ENCODE data around the gene IMMP2L.

Gene IMMP2L

GRCh38 chr7:111184987-111185386 is 377.3 kb downstream of the IMMP2L start:
- H3K9ac ChIP-seq (ENCODE audit: low read depth, low read length), result no peak overlapping the region
- H3K4me1 ChIP-seq (ENCODE audit: insufficient read depth, low read length), result no peaks in the 10 kb centered on the region
- H3K27ac ChIP-seq (ENCODE audit: low read length), result no peak overlapping the region
- H3K36me3 ChIP-seq (ENCODE audit: insufficient read depth, low read length), result no peaks in the 10 kb centered on the region
- H3K4me3 ChIP-seq (ENCODE audit: low read depth in 1 of 2, low read length in 2 of 2), result no peak overlapping the region
- ATAC-seq (ENCODE audit: insufficient read depth, low read depth) (no peak), DNase-seq (no peak)
- H3K4me2 ChIP-seq (ENCODE audit: insufficient read depth, low read length), result no peak overlapping the region
- no peaks in the 10 kb centered on the region for H3K27me3 ChIP-seq (ENCODE audit: insufficient read depth, low read length, poor library complexity)
- TF ChIP-seq EZH2 (IDR thresholded peaks at IDR 0.05; ENCODE audit: borderline replicate concordance, low read depth, low read length, severe bottlenecking), result no peak
- no peak for TF ChIP-seq CTCF (IDR thresholded peaks at IDR 0.05; ENCODE audit: borderline replicate concordance, extremely low read depth, low read length, poor library complexity, severe bottlenecking)
- H2AFZ ChIP-seq (ENCODE audit: low read depth, low read length), result no peak overlapping the region
- no peaks in the 10 kb centered on the region for H3K9me3 ChIP-seq (ENCODE audit: insufficient read depth, low read length, severe bottlenecking)
- H4K20me1 ChIP-seq (ENCODE audit: insufficient read depth, low read length), result no peaks in the 10 kb centered on the region
- H3K79me2 ChIP-seq (ENCODE audit: insufficient read depth, low read length), result no peaks in the 10 kb centered on the region

- ATAC-seq (ENCODE audit: insufficient read depth, low read depth) (no peak), DNase-seq (no peak)
- Histone ChIP-seq H3K27ac (ENCODE audit: low read length) (no peak overlapping the region), H2AFZ (ENCODE audit: low read depth, low read length) (no peak overlapping the region), H3K79me2 (ENCODE audit: insufficient read depth, low read length) (no peaks in the 10 kb centered on the region), H3K9me3 (ENCODE audit: insufficient read depth, low read length, severe bottlenecking) (no peaks in the 10 kb centered on the region), H3K36me3 (ENCODE audit: insufficient read depth, low read length) (no peaks in the 10 kb centered on the region), H3K27me3 (ENCODE audit: insufficient read depth, low read length, poor library complexity) (no peaks in the 10 kb centered on the region), H3K4me2 (ENCODE audit: insufficient read depth, low read length) (no peak overlapping the region), H4K20me1 (ENCODE audit: insufficient read depth, low read length) (no peaks in the 10 kb centered on the region), H3K4me3 (ENCODE audit: low read depth in 1 of 2, low read length in 2 of 2) (no peak overlapping the region), H3K9ac (ENCODE audit: low read depth, low read length) (no peak overlapping the region), H3K4me1 (ENCODE audit: insufficient read depth, low read length) (no peaks in the 10 kb centered on the region)
- no peak for TF ChIP-seq CTCF (IDR thresholded peaks at IDR 0.05; ENCODE audit: borderline replicate concordance, extremely low read depth, low read length, poor library complexity, severe bottlenecking)
- no peak for TF ChIP-seq EZH2 (IDR thresholded peaks at IDR 0.05; ENCODE audit: borderline replicate concordance, low read depth, low read length, severe bottlenecking)
These were observed 379.0 kb downstream of the IMMP2L start for GRCh38 chr7:111183321-111183720.

- no peak overlapping the region for H3K9ac ChIP-seq (ENCODE audit: low read depth, low read length)
- no peaks in the 10 kb centered on the region for H3K4me1 ChIP-seq (ENCODE audit: insufficient read depth, low read length)
- H3K79me2 ChIP-seq (ENCODE audit: insufficient read depth, low read length), result no peaks in the 10 kb centered on the region
- no peak overlapping the region for H2AFZ ChIP-seq (ENCODE audit: low read depth, low read length)
- no peak for TF ChIP-seq CTCF (IDR thresholded peaks at IDR 0.05; ENCODE audit: borderline replicate concordance, extremely low read depth, low read length, poor library complexity, severe bottlenecking)
- no peak for TF ChIP-seq EZH2 (IDR thresholded peaks at IDR 0.05; ENCODE audit: borderline replicate concordance, low read depth, low read length, severe bottlenecking)
- no peaks in the 10 kb centered on the region for H3K9me3 ChIP-seq (ENCODE audit: insufficient read depth, low read length, severe bottlenecking)
- no peak overlapping the region for H3K4me3 ChIP-seq (ENCODE audit: low read depth in 1 of 2, low read length in 2 of 2)
- no peaks in the 10 kb centered on the region for H3K36me3 ChIP-seq (ENCODE audit: insufficient read depth, low read length)
- H4K20me1 ChIP-seq (ENCODE audit: insufficient read depth, low read length), result no peaks in the 10 kb centered on the region
- no peak for DNase-seq
- ATAC-seq (ENCODE audit: insufficient read depth, low read depth), result no peak
- no peak overlapping the region for H3K4me2 ChIP-seq (ENCODE audit: insufficient read depth, low read length)
- no peaks in the 10 kb centered on the region for H3K27me3 ChIP-seq (ENCODE audit: insufficient read depth, low read length, poor library complexity)
- no peak overlapping the region for H3K27ac ChIP-seq (ENCODE audit: low read length)
These were observed 382.0 kb downstream of the IMMP2L start for GRCh38 chr7:111180338-111180737.

- Histone ChIP-seq H3K9me3 (ENCODE audit: insufficient read depth, low read length, severe bottlenecking) (no peaks in the 10 kb centered on the region), H3K36me3 (ENCODE audit: insufficient read depth, low read length) (no peaks in the 10 kb centered on the region), H2AFZ (ENCODE audit: low read depth, low read length) (no peak overlapping the region), H3K27ac (ENCODE audit: low read length) (no peak overlapping the region), H3K9ac (ENCODE audit: low read depth, low read length) (no peak overlapping the region), H3K4me1 (ENCODE audit: insufficient read depth, low read length) (no peaks in the 10 kb centered on the region), H3K79me2 (ENCODE audit: insufficient read depth, low read length) (no peaks in the 10 kb centered on the region), H3K4me2 (ENCODE audit: insufficient read depth, low read length) (no peak overlapping the region), H4K20me1 (ENCODE audit: insufficient read depth, low read length) (no peaks in the 10 kb centered on the region), H3K4me3 (ENCODE audit: low read depth in 1 of 2, low read length in 2 of 2) (no peak overlapping the region), H3K27me3 (ENCODE audit: insufficient read depth, low read length, poor library complexity) (no peaks in the 10 kb centered on the region)
- DNase-seq, result no peak
- peak; percentile 70 for ATAC-seq (ENCODE audit: insufficient read depth, low read depth)
- no peak for TF ChIP-seq CTCF (IDR thresholded peaks at IDR 0.05; ENCODE audit: borderline replicate concordance, extremely low read depth, low read length, poor library complexity, severe bottlenecking)
- TF ChIP-seq EZH2 (IDR thresholded peaks at IDR 0.05; ENCODE audit: borderline replicate concordance, low read depth, low read length, severe bottlenecking), result no peak
These were observed 386.3 kb downstream of the IMMP2L start for GRCh38 chr7:111175908-111176441.
